Suprapubic skin (tissue), 4 donors: ENCODE data around the gene FNDC5. TPM values are rescaled to one million over a fixed set of nuclear protein-coding genes. Genes with fewer than 3 reads are reported as not detected.

Experiments
- DNase-seq, 2 donors: peaks; one replicate each; pipeline ENCODE4 v3.0.0-alpha.2; 2019; ENCODE audit warnings: low spot score in 2 of 2
- H3K27ac ChIP-seq: fragments of 200-600 bp; sonication (generic); one replicate; pipeline ENCODE4 v1.5.1; 2019
- H3K27me3 ChIP-seq: fragments of 200-600 bp; sonication (generic); one replicate; pipeline ENCODE4 v1.5.1; 2019
- H3K36me3 ChIP-seq: fragments of 200-600 bp; sonication (generic); one replicate; pipeline ENCODE4 v1.5.1; 2019
- H3K4me1 ChIP-seq: fragments of 200-600 bp; sonication (generic); one replicate; pipeline ENCODE4 v1.5.1; 2019
- H3K4me3 ChIP-seq: fragments of 200-600 bp; sonication (generic); one replicate; pipeline ENCODE4 v1.5.1; 2019; ENCODE audit warnings: mild to moderate bottlenecking
- H3K9me3 ChIP-seq: fragments of 200-600 bp; sonication (generic); one replicate; pipeline ENCODE4 v1.5.1; 2019
- EP300 ChIP-seq: sonication (generic); formaldehyde crosslinking; IDR thresholded peaks from one replicate; pipeline ENCODE4 v1.6.1; 2017; ENCODE audit warnings: antibody characterized with exemption
- POLR2A ChIP-seq, 2 donors: fragments of 450-650 bp; IDR thresholded peaks; one replicate each; pipeline ENCODE4 v1.6.1; 2017; ENCODE audit warnings: antibody characterized with exemption in 2 of 2, mild to moderate bottlenecking in 2 of 2, moderate library complexity in 2 of 2
- POLR2AphosphoS5 ChIP-seq, 3 donors: sonication (generic); formaldehyde crosslinking; IDR thresholded peaks; one replicate each; pipeline ENCODE4 v1.6.1; 2017; ENCODE audit warnings: antibody characterized with exemption in 3 of 3
- WGBS: methylation state at CpG from one replicate; pipeline ENCODE4 v1.1.5; 2018; 5-methylcytosine and 5-hydroxymethylcytosine counted together
- total RNA-seq, 4 donors: library from RNA; depleted of rRNA; stranded (reverse); fragments of >200 nt; gene quantifications; one replicate each; pipeline ENCODE4 v1.1.0, GENCODE V29; 2016
- TF ChIP-seq, protein P1 (sequence below), 2 donors: fragments of 200-600 bp in 1 of 2; fragments of 450-650 bp in 1 of 2; sonication (generic) in 1 of 2; IDR thresholded peaks; one replicate each; pipeline ENCODE4 v1.5.1; 2016 to 2019; ENCODE audit warnings: antibody characterized with exemption in 2 of 2, mild to moderate bottlenecking in 1 of 2, moderate library complexity in 1 of 2

The FNDC5 gene
- total RNA-seq, 4 donors from 2014 or later, result 0.48 to 3.0 (median 1.6) TPM; not detected in 1

DNA sequence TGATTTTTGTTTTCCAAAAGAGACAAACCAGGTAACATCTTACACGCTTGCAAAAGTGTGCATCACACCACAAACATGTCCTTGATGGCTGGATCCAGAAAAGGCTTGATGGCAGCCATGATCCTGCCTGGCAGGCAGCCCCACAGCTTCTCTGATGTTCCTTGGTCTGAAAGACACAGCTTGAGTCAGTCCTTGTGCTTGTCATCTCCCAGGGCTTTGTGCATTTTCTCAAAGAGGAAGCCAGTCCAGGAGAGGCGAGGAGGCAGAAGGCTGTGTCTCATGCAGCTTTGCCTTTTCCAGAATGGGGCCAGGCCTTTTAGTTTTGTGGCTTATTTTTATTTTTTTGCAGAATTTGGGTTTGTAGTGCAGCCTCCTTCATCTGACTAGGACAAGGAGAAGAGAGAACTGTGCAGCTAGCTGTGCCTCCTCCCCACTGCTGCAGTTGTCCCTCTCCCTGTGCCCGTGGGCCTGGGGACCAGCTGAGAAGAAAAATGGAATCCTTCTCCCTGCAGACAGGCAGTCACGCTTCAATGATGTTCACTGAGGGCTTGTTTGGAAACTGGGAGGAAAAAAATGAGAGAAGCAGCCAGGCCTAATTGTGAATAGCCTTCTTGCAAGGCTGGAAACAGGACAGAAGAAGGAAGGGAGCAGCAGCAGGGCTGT lies 7.4 kb downstream of the FNDC5 start:
- no peaks in the 10 kb centered on the region for H3K9me3 ChIP-seq
- WGBS, result 89% methylated on average over 4 of the region's 4 CpGs
- no peaks in the 10 kb centered on the region for H3K27me3 ChIP-seq
- no peak for DNase-seq
- peaks cover 7% of the 10 kb centered on the region for H3K4me1 ChIP-seq
- H3K4me3 ChIP-seq, result no peak overlapping the region
- TF ChIP-seq POLR2A (IDR thresholded peaks at IDR 0.05) (no peak), POLR2AphosphoS5 (IDR thresholded peaks at IDR 0.05) (no peak), EP300 (no peak)
- TF ChIP-seq, protein P1, sequence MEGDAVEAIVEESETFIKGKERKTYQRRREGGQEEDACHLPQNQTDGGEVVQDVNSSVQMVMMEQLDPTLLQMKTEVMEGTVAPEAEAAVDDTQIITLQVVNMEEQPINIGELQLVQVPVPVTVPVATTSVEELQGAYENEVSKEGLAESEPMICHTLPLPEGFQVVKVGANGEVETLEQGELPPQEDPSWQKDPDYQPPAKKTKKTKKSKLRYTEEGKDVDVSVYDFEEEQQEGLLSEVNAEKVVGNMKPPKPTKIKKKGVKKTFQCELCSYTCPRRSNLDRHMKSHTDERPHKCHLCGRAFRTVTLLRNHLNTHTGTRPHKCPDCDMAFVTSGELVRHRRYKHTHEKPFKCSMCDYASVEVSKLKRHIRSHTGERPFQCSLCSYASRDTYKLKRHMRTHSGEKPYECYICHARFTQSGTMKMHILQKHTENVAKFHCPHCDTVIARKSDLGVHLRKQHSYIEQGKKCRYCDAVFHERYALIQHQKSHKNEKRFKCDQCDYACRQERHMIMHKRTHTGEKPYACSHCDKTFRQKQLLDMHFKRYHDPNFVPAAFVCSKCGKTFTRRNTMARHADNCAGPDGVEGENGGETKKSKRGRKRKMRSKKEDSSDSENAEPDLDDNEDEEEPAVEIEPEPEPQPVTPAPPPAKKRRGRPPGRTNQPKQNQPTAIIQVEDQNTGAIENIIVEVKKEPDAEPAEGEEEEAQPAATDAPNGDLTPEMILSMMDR (IDR thresholded peaks at IDR 0.05), result no peak
- H3K27ac ChIP-seq, result no peak overlapping the region
- H3K36me3 ChIP-seq, result peaks cover 10% of the 10 kb centered on the region

DNA sequence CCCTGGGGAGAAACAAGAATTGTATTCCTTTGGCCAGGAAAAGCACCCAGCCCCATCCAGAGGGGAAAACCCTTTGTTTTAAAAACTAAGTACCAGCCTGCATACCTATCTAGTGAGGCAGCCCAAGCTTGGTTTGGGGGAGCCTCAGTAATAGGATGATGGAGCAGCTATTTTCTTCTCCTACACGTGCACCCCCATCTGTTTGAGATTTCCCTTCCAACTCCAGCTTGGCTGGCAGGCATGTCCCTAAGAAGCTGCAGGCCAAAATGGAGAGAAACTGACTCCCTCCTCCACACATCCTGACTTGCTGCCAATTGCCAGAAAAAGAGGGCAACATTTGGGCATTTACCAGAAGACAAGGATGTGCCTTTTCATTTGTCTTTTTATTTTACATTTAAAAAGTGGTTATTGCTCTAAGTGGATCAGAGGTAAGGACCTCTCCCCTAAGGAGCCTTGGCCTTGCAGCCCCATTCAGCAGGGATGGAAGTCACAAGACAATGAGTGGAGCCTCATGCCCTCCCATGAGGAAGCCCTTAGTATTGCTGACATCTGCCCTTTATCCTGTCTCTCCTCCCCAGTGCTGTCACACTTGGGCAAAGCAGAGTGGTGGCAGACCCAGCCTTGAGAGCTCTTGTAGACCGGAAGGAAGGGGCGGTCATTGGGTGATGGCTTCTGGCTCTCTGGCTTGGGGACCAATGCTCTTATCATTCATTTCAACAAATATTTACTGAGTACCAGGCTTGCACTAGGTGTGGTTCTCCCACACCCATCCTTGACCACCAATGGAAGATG lies 8.6 kb downstream of the FNDC5 start:
- TF ChIP-seq POLR2AphosphoS5 (IDR thresholded peaks at IDR 0.05), result no peak
- TF ChIP-seq, protein P1 (IDR thresholded peaks at IDR 0.05), result no peak
- no peak for TF ChIP-seq EP300
- TF ChIP-seq POLR2A (IDR thresholded peaks at IDR 0.05), result no peak
- H3K4me3 ChIP-seq, result no peak overlapping the region
- WGBS, result 74% methylated on average over 3 of the region's 3 CpGs
- H3K4me1 ChIP-seq, result peaks cover 7% of the 10 kb centered on the region
- no peaks in the 10 kb centered on the region for H3K9me3 ChIP-seq
- peaks cover 14% of the 10 kb centered on the region for H3K36me3 ChIP-seq
- H3K27me3 ChIP-seq, result no peaks in the 10 kb centered on the region
- peak in 1 of 2 donors; percentile 32 for DNase-seq
- no peak overlapping the region for H3K27ac ChIP-seq

DNA sequence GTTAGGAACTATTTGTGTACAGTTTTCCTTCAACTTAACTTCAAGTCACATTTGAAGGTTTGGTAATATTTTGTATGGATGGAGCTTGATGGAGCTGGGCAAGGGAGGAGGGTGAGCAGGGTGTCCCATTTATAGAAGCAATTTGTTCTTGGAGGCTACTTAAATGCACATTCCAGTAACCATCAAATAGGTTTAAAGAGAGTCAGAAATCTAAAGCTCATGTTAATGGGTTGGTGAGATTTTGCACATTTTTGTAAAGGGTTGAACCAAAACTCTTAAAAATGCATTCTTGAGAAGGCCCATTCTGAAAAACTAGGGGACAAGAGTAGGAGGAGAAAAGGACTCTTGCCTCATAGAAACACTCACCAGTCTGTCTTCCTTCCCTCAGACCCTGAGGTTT lies 10.1 kb downstream of the FNDC5 start:
- H3K36me3 ChIP-seq, result peaks cover 30% of the 10 kb centered on the region
- no peak for DNase-seq
- H3K27ac ChIP-seq, result no peak overlapping the region
- peaks cover 7% of the 10 kb centered on the region for H3K4me1 ChIP-seq
- TF ChIP-seq EP300 (no peak), POLR2AphosphoS5 (IDR thresholded peaks at IDR 0.05) (no peak), POLR2A (IDR thresholded peaks at IDR 0.05) (no peak)
- no peaks in the 10 kb centered on the region for H3K27me3 ChIP-seq
- no peak overlapping the region for H3K4me3 ChIP-seq
- no peaks in the 10 kb centered on the region for H3K9me3 ChIP-seq

DNA sequence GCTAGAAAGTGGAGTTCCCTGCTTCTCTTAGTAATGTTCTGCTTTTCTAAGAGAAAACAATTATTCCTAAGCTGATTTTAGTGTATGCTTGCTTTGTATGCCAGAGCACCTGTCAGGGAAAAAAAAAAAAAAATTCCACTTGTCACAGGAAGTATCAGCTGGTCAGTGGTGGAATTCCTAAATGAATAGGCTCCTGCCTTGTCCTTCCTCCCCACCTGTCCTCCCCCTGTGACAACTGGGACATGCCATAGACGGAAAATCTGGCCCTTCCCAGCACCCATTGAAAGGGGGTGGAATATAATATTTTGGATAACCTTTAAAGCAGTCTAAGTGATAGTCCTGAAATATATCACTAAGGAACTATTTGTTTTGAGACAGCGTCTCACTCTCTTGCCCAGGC lies 10.8 kb downstream of the FNDC5 start:
- TF ChIP-seq EP300 (no peak), POLR2A (IDR thresholded peaks at IDR 0.05) (no peak), POLR2AphosphoS5 (IDR thresholded peaks at IDR 0.05) (no peak)
- TF ChIP-seq, protein P1 (IDR thresholded peaks at IDR 0.05), result no peak
- Histone ChIP-seq H3K27me3 (no peaks in the 10 kb centered on the region), H3K4me1 (peaks cover 7% of the 10 kb centered on the region), H3K27ac (no peak overlapping the region), H3K4me3 (no peak overlapping the region), H3K36me3 (peaks cover 36% of the 10 kb centered on the region), H3K9me3 (no peaks in the 10 kb centered on the region)
- 98% methylated on average over 2 of the region's 2 CpGs for WGBS
- no peak for DNase-seq

DNA sequence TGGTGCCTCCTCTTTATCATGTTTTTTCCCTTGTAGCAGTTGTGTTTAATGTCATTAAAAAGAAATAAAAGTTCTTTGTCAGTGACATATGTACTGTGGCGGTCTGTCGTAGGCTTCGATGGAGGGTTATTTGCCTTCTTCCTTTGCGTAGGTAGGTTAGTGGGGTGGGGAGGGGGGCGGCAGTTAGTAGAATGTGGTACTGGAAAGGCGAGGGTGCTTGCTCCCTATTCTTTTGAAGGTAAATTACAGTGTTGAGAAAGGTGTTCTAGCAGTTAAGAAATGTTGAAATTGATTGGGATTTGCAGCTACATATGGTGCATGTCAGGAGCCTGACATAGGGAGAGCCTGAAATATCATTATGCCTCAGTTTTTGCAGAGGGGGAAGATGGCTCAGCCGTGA lies 11.9 kb downstream of the FNDC5 start:
- Histone ChIP-seq H3K27me3 (no peaks in the 10 kb centered on the region), H3K4me3 (no peak overlapping the region), H3K27ac (no peak overlapping the region), H3K9me3 (no peaks in the 10 kb centered on the region), H3K4me1 (peaks cover 7% of the 10 kb centered on the region), H3K36me3 (peaks cover 46% of the 10 kb centered on the region)
- 92% methylated on average over 6 of the region's 7 CpGs for WGBS
- no peak for DNase-seq
- TF ChIP-seq POLR2A (IDR thresholded peaks at IDR 0.05), result no peak

DNA sequence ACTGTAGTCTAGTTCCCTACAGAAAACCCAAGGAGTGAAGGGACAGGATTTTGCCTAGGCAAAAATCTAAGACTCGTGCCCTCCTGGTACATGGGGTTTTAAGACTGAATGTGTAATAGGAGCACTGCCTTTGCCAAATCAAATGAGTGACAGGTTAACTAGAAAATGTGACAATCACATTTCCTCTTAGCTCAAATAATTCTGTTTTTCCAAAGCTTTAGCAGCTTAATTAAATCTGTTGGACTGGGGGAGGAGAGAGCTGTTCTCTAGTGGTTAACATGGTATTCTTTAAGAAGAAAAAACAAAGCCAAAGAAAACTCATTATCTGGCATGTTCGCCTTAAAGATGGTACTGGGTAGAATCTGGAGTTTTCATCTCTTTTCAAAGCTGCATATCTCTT lies 12.6 kb downstream of the FNDC5 start:
- Histone ChIP-seq H3K36me3 (peaks cover 50% of the 10 kb centered on the region), H3K27me3 (no peaks in the 10 kb centered on the region), H3K4me1 (peaks cover 7% of the 10 kb centered on the region), H3K27ac (no peak overlapping the region), H3K9me3 (no peaks in the 10 kb centered on the region), H3K4me3 (no peak overlapping the region)
- TF ChIP-seq EP300, result no peak
- no peak for TF ChIP-seq POLR2AphosphoS5 (IDR thresholded peaks at IDR 0.05)
- TF ChIP-seq, protein P1 (IDR thresholded peaks at IDR 0.05), result no peak
- no peak for TF ChIP-seq POLR2A (IDR thresholded peaks at IDR 0.05)
- no peak for DNase-seq
- WGBS, result 95% methylated on average over 2 of the region's 2 CpGs
